DND-41 (cell line): Measurements from ENCODE around the gene TMEM270.

Source experiments
- EZH2 ChIP-seq: IDR thresholded peaks from 3 replicates; pipeline ENCODE4 v1.6.1; 2012; ENCODE audit warnings: borderline replicate concordance, low read depth, mild to moderate bottlenecking, moderate library complexity, low read length, inconsistent platforms; ENCODE audit not compliant: severe bottlenecking
- TF ChIP-seq, protein P1 (sequence below): IDR thresholded peaks from 2 replicates; pipeline ENCODE4 v1.5.1; 2012; ENCODE audit warnings: borderline replicate concordance, low read length, moderate library complexity, mild to moderate bottlenecking; ENCODE audit not compliant: poor library complexity, severe bottlenecking; ENCODE audit errors: extremely low read depth

- TF ChIP-seq, protein P1, sequence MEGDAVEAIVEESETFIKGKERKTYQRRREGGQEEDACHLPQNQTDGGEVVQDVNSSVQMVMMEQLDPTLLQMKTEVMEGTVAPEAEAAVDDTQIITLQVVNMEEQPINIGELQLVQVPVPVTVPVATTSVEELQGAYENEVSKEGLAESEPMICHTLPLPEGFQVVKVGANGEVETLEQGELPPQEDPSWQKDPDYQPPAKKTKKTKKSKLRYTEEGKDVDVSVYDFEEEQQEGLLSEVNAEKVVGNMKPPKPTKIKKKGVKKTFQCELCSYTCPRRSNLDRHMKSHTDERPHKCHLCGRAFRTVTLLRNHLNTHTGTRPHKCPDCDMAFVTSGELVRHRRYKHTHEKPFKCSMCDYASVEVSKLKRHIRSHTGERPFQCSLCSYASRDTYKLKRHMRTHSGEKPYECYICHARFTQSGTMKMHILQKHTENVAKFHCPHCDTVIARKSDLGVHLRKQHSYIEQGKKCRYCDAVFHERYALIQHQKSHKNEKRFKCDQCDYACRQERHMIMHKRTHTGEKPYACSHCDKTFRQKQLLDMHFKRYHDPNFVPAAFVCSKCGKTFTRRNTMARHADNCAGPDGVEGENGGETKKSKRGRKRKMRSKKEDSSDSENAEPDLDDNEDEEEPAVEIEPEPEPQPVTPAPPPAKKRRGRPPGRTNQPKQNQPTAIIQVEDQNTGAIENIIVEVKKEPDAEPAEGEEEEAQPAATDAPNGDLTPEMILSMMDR, result no peak
- TF ChIP-seq EZH2, result no peak
These were observed 34.0 kb downstream of the TMEM270 start for GRCh38 chr7:73894733-73895551.
